Esophagus squamous epithelium (tissue), 5 donors: ENCODE data around the gene SPSB4. TPM values are rescaled to one million over a fixed set of nuclear protein-coding genes. Genes with fewer than 3 reads are reported as not detected.

ENCODE experiments used
- DNase-seq: peaks from one replicate; lab custom pipeline; 2025; lab: John Stamatoyannopoulos, UW
- H3K27ac ChIP-seq, 4 donors: fragments of 200-600 bp; sonication (generic); one replicate each; pipeline ENCODE4 v1.5.1; 2016 to 2019; ENCODE audit warnings: mild to moderate bottlenecking in 1 of 4
- H3K27me3 ChIP-seq, 4 donors: fragments of 200-600 bp; sonication (generic); 1 replicate in 3 of 4; 2 replicates in 1 of 4; pipeline versions ENCODE4 v1.5.1 to v1.6.0; 2017 to 2021; ENCODE audit warnings: antibody characterized with exemption in 1 of 4
- H3K36me3 ChIP-seq, 3 donors: fragments of 200-600 bp; sonication (generic); one replicate each; pipeline ENCODE4 v1.5.1; 2016 to 2019
- H3K4me1 ChIP-seq, 3 donors: fragments of 200-600 bp; sonication (generic); one replicate each; pipeline ENCODE4 v1.5.1; 2017 to 2019
- H3K4me3 ChIP-seq, 4 donors: fragments of 200-600 bp; sonication (generic); 1 replicate in 3 of 4; 2 replicates in 1 of 4; pipeline ENCODE4 v1.5.1; 2016 to 2019; ENCODE audit warnings: mild to moderate bottlenecking in 2 of 4, moderate library complexity in 1 of 4
- H3K9me3 ChIP-seq, 3 donors: fragments of 200-600 bp; sonication (generic); one replicate each; pipeline ENCODE4 v1.5.1; 2016 to 2019
- CTCF ChIP-seq, 6 experiments: fragments of 450-650 bp in 4 of 6; fragments of 200-600 bp in 2 of 6; sonication (generic) in 2 of 6; IDR thresholded peaks; one replicate each; pipeline ENCODE4 v1.5.1; 2016 to 2019; ENCODE audit warnings: antibody characterized with exemption in 6 of 6, mild to moderate bottlenecking in 4 of 6, moderate library complexity in 4 of 6
- POLR2A ChIP-seq, 4 donors: fragments of 450-650 bp; IDR thresholded peaks; one replicate each; pipeline ENCODE4 v1.6.1; 2017; ENCODE audit warnings: antibody characterized with exemption in 4 of 4, mild to moderate bottlenecking in 4 of 4, moderate library complexity in 3 of 4
- WGBS, 2 donors: methylation state at CpG; one replicate each; pipeline ENCODE4 v1.1.5; 2018; 5-methylcytosine and 5-hydroxymethylcytosine counted together
- intact Hi-C: fragments of 100-400 bp; cut with DNase I; formaldehyde crosslinking; loops from one replicate; pipeline ENCODE4 v1.15.0; 2022
- total RNA-seq, 4 donors: library from RNA; depleted of rRNA; stranded (reverse); fragments of >200 nt; gene quantifications; one replicate each; pipeline ENCODE4 v1.1.0, GENCODE V29; 2016
- donor health status: DM: yes; HTN: yes; CAD: no.

SPSB4 gene
- total RNA-seq, 4 donors from 2014 or later, result not detected

GRCh38 chr3:141057436-141057835 is 6.3 kb downstream of the SPSB4 start:
- no peaks in the 10 kb centered on the region for H3K9me3 ChIP-seq
- intact Hi-C loops, result no loop called here
- H3K4me1 ChIP-seq, result peaks cover 0 to 6% (median 4%) of the 10 kb centered on the region in 3 donors
- peaks cover 0 to 62% (median 6%) of the 10 kb centered on the region in 4 donors for H3K27me3 ChIP-seq
- H3K4me3 ChIP-seq, result no peak overlapping the region
- H3K27ac ChIP-seq, result no peak overlapping the region
- 87 to 90% methylated on average over 7 of the region's 7 CpGs for WGBS, 2 donors
- no peaks in the 10 kb centered on the region for H3K36me3 ChIP-seq
- no peak for DNase-seq
- TF ChIP-seq POLR2A (IDR thresholded peaks at IDR 0.05) (no peak), CTCF (IDR thresholded peaks at IDR 0.05) (no peak)

- DNase-seq, result no peak
- TF ChIP-seq POLR2A (IDR thresholded peaks at IDR 0.05) (no peak), CTCF (IDR thresholded peaks at IDR 0.05) (no peak)
- no peaks in the 10 kb centered on the region for H3K36me3 ChIP-seq
- no peak overlapping the region for H3K27ac ChIP-seq
- H3K27me3 ChIP-seq, result peaks cover 0 to 55% (median 3%) of the 10 kb centered on the region in 4 donors
- no peak overlapping the region for H3K4me3 ChIP-seq
- 81 to 83% methylated on average over 6 to 7 of the region's 8 CpGs for WGBS, 2 donors
- H3K4me1 ChIP-seq, result no peaks in the 10 kb centered on the region
- intact Hi-C loops, result no loop called here
- H3K9me3 ChIP-seq, result no peaks in the 10 kb centered on the region
Measured at GRCh38 chr3:141057946-141058800, 7.0 kb downstream of the SPSB4 start.

GRCh38 chr3:141058996-141059395 is 7.8 kb downstream of the SPSB4 start:
- no peak for TF ChIP-seq CTCF (IDR thresholded peaks at IDR 0.05)
- no peak for TF ChIP-seq POLR2A (IDR thresholded peaks at IDR 0.05)
- DNase-seq, result no peak
- peaks cover 0 to 51% (median under 1%) of the 10 kb centered on the region in 4 donors for H3K27me3 ChIP-seq
- H3K4me3 ChIP-seq, result no peak overlapping the region
- WGBS, 2 donors, result 63 to 79% methylated on average over 2 of the region's 2 CpGs
- H3K4me1 ChIP-seq, result no peaks in the 10 kb centered on the region
- H3K36me3 ChIP-seq, result no peaks in the 10 kb centered on the region
- H3K27ac ChIP-seq, result no peak overlapping the region
- H3K9me3 ChIP-seq, result no peaks in the 10 kb centered on the region
- intact Hi-C loops, result no loop called here

GRCh38 chr3:141059816-141060215 is 8.7 kb downstream of the SPSB4 start:
- 86 to 100% methylated on average over 1 to 2 of the region's 2 CpGs for WGBS, 2 donors

More at GRCh38 chr3:141059816-141060215, 8.7 kb downstream of the SPSB4 start:
- Histone ChIP-seq H3K4me3 (no peak overlapping the region), H3K36me3 (no peaks in the 10 kb centered on the region), H3K9me3 (no peaks in the 10 kb centered on the region), H3K4me1 (no peaks in the 10 kb centered on the region), H3K27me3 (peaks cover 0 to 48% (median 0%) of the 10 kb centered on the region in 4 donors), H3K27ac (no peak overlapping the region)
- intact Hi-C loops, result no loop called here
- DNase-seq, result no peak
- TF ChIP-seq CTCF (IDR thresholded peaks at IDR 0.05), result no peak
- no peak for TF ChIP-seq POLR2A (IDR thresholded peaks at IDR 0.05)
